Suprapubic skin (tissue), 3 donors: ENCODE measurements around the gene HBEGF.

Experiments
- CTCF ChIP-seq, 2 donors: fragments of 200-600 bp in 1 of 2; fragments of 450-650 bp in 1 of 2; sonication (generic) in 1 of 2; IDR thresholded peaks; one replicate each; pipeline ENCODE4 v1.5.1; 2016 to 2019; ENCODE audit warnings: antibody characterized with exemption in 2 of 2, mild to moderate bottlenecking in 1 of 2, moderate library complexity in 1 of 2
- EP300 ChIP-seq: sonication (generic); formaldehyde crosslinking; IDR thresholded peaks from one replicate; pipeline ENCODE4 v1.6.1; 2017; ENCODE audit warnings: antibody characterized with exemption

- TF ChIP-seq EP300: no peak
- TF ChIP-seq CTCF (IDR thresholded peaks at IDR 0.05): no peak
Measured at GRCh38 chr5:140347360-140347759, 957 bp upstream of the HBEGF start.
